Peyer's patch (tissue), 4 donors: ENCODE measurements around the gene RPS27L. TPM values are rescaled to one million over a fixed set of nuclear protein-coding genes. Genes with fewer than 3 reads are reported as not detected.
A peak's percentile ranks its signal among the peaks of the same experiment; 100 is the strongest.

ENCODE experiments used
- DNase-seq, 3 donors: peaks; one replicate each; pipeline ENCODE4 v3.0.0-alpha.2; 2017 to 2019
- H3K27ac ChIP-seq, 4 donors: fragments of 200-600 bp; sonication (generic); one replicate each; pipeline ENCODE4 v1.5.1; 2016 to 2019
- H3K27me3 ChIP-seq, 2 donors: fragments of 200-600 bp; sonication (generic); one replicate each; pipeline ENCODE4 v1.5.1; 2019
- H3K36me3 ChIP-seq, 3 donors: fragments of 200-600 bp; sonication (generic); one replicate each; pipeline ENCODE4 v1.5.1; 2016 to 2019
- H3K4me1 ChIP-seq, 4 donors: fragments of 200-600 bp; sonication (generic); one replicate each; pipeline ENCODE4 v1.5.1; 2016 to 2019
- H3K4me3 ChIP-seq, 4 donors: fragments of 200-600 bp; sonication (generic); 1 replicate in 3 of 4; 2 replicates in 1 of 4; pipeline ENCODE4 v1.5.1; 2016 to 2019; ENCODE audit warnings: mild to moderate bottlenecking in 1 of 4
- H3K9me3 ChIP-seq, 4 donors: fragments of 200-600 bp; sonication (generic); one replicate each; pipeline ENCODE4 v1.5.1; 2016 to 2019; ENCODE audit warnings: mild to moderate bottlenecking in 1 of 4
- CTCF ChIP-seq, 6 experiments: fragments of 450-650 bp in 4 of 6; fragments of 200-600 bp in 2 of 6; sonication (generic) in 1 of 6; IDR thresholded peaks; one replicate each; pipeline ENCODE4 v1.5.1; 2017 to 2019; ENCODE audit warnings: antibody characterized with exemption in 6 of 6, mild to moderate bottlenecking in 3 of 6, moderate library complexity in 1 of 6
- POLR2A ChIP-seq, 2 donors: fragments of 450-650 bp; IDR thresholded peaks; one replicate each; pipeline ENCODE4 v1.5.1; 2017; ENCODE audit warnings: antibody characterized with exemption in 2 of 2, mild to moderate bottlenecking in 2 of 2, moderate library complexity in 2 of 2
- total RNA-seq, 4 donors: library from RNA; depleted of rRNA; stranded (reverse); fragments of >200 nt; gene quantifications; one replicate each; pipeline ENCODE4 v1.1.0, GENCODE V29; 2016

RPS27L gene
- total RNA-seq, 4 donors from 2014 or later = 78.4 to 226 (median 110) TPM

GRCh38 chr15:63198371-63199250 is 41.3 kb upstream of the RPS27L start:
- peaks cover 0 to 41% (median 14%) of the 10 kb centered on the region in 4 donors for H3K4me1 ChIP-seq
- no peak overlapping the region for H3K4me3 ChIP-seq
- H3K27me3 ChIP-seq = no peaks in the 10 kb centered on the region
- no peaks in the 10 kb centered on the region for H3K36me3 ChIP-seq
- TF ChIP-seq CTCF (IDR thresholded peaks at IDR 0.05) (no peak), POLR2A (IDR thresholded peaks at IDR 0.05) (no peak)
- DNase-seq = no peak
- no peaks in the 10 kb centered on the region for H3K9me3 ChIP-seq
- H3K27ac ChIP-seq = peak overlapping the region in 2 of 4 donors; percentile 8 to 44

GRCh38 chr15:63197626-63198025 is 40.3 kb upstream of the RPS27L start:
- Histone ChIP-seq H3K27ac (peak overlapping the region in 3 of 4 donors; percentile 5 to 8 (median 8)), H3K9me3 (no peaks in the 10 kb centered on the region), H3K27me3 (no peaks in the 10 kb centered on the region), H3K4me3 (no peak overlapping the region), H3K36me3 (no peaks in the 10 kb centered on the region), H3K4me1 (peaks cover 0 to 46% (median 17%) of the 10 kb centered on the region in 4 donors)
- no peak for DNase-seq
- no peak for TF ChIP-seq CTCF (IDR thresholded peaks at IDR 0.05)
- no peak for TF ChIP-seq POLR2A (IDR thresholded peaks at IDR 0.05)

GRCh38 chr15:63196842-63197241 is 39.6 kb upstream of the RPS27L start:
- Histone ChIP-seq H3K4me1 (peaks cover 0 to 47% (median 19%) of the 10 kb centered on the region in 4 donors), H3K9me3 (no peaks in the 10 kb centered on the region), H3K4me3 (no peak overlapping the region), H3K27me3 (no peaks in the 10 kb centered on the region), H3K27ac (peak overlapping the region in 1 of 4 donors; percentile 93), H3K36me3 (no peaks in the 10 kb centered on the region)
- no peak for DNase-seq
- TF ChIP-seq CTCF (IDR thresholded peaks at IDR 0.05) (no peak), POLR2A (IDR thresholded peaks at IDR 0.05) (no peak)

GRCh38 chr15:63195569-63196015 is 38.3 kb upstream of the RPS27L start:
- no peak overlapping the region for H3K4me3 ChIP-seq
- H3K36me3 ChIP-seq = no peaks in the 10 kb centered on the region
- peak overlapping the region; percentile 57 to 93 (median 84) for H3K27ac ChIP-seq
- no peaks in the 10 kb centered on the region for H3K9me3 ChIP-seq
- peaks cover 0 to 47% (median 23%) of the 10 kb centered on the region in 4 donors for H3K4me1 ChIP-seq
- H3K27me3 ChIP-seq = no peaks in the 10 kb centered on the region
- DNase-seq = no peak
- TF ChIP-seq POLR2A (IDR thresholded peaks at IDR 0.05) (no peak), CTCF (IDR thresholded peaks at IDR 0.05) (no peak)

GRCh38 chr15:63194880-63195568 is 37.7 kb upstream of the RPS27L start:
- Histone ChIP-seq H3K27ac (peak overlapping the region; percentile 57 to 93 (median 84)), H3K9me3 (no peaks in the 10 kb centered on the region), H3K4me1 (peaks cover 0 to 47% (median 23%) of the 10 kb centered on the region in 4 donors), H3K4me3 (no peak overlapping the region), H3K36me3 (no peaks in the 10 kb centered on the region), H3K27me3 (no peaks in the 10 kb centered on the region)
- no peak for DNase-seq
- TF ChIP-seq POLR2A (IDR thresholded peaks at IDR 0.05) (no peak), CTCF (IDR thresholded peaks at IDR 0.05) (no peak)
